GM18520 (cell line): ENCODE measurements around the gene FBH1.
A peak's percentile ranks its signal among the peaks of the same experiment; 100 is the strongest.
"Not testable (repeated sequence)": the region's sequence is repeated elsewhere in the genome, so short reads cannot be mapped to it uniquely, and the experiment has no call there.

ENCODE experiments used
- ATAC-seq: cut with Tn5 transposase; IDR thresholded peaks from one replicate; pipeline ENCODE4 v1.9.1; 2021; ENCODE audit not compliant: unreplicated experiment

FBH1 gene

DNA sequence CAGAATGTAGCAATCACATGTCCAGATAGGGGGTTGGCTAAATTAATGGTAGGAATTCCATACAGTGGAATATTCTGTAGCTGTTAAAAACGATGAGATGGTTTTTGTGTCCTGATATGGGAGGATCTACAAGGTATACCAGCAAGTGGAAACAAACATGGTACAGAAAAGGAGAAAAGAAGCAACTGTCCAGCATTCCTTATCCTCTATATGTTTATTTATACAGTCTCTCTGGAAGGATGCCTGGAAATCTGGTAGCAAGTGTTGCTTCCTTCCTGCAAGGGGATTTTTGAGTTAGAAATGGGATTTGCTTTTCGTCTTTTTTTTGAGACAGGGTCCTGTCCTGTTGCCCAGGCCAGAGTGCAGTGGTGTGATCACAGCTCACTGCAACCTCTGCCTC is 68.0 kb downstream of the FBH1 start:
- no peak for ATAC-seq

DNA sequence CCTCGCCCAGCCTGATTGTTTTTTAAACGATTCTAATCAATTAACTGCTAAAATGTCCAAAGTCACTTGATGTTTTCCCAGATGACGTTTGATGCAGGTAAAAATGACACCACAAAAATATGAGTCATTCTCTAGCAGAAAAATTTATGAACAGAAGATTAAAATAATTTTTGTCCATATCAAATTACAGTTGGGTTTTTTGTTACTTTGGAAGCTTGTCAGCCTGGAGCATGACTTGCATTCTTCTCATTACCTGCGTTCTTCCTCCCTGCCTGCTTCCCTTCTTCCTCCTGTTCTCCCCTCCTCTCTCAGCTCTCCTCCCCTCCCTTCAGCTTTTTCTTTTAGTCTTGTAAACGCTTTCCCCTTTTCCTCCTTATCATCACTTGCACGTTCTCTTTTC is 68.6 kb downstream of the FBH1 start:
- ATAC-seq = no peak

DNA sequence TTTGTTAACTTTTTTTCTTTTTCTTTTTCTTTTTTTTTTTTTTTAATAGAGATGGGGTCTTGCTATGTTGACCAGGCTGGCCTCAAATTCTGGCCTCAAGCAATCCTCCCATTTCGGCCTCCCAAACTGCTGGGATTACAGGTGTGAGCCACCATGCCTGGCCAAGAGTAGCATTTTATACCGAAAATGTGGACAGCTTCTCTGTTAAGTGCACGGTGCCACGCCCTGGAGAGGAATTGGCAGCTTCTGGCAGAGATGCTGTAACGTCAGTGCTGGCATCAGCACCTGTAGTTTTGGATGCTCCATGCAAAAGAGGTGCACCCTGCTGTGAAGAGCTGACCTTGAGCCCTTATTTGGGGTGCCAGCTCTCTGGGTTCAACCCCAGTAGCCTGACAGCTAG is 69.1 kb downstream of the FBH1 start:
- ATAC-seq = no peak

DNA sequence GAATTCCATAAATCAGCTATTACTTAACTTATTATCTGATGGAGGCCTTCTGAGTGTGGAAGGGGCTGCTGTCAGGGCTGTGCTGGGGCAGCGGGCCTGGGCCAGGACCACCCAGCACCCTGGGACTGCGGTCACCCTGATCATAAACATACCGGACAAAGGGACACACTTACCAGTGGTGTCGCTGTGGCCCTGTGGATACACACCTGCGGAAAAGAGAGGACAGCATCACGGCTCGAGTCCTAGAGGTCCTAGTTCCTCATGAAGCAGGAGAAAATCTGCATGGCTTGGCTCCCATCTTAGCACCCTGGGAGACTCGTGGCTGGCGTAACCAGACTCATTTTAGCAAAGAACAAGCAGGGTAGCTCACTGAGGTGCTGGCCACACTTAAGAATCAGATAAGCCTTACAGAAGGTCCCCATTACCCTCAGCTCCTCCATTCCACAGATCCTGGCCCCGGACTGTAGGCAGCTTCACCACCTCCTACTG is 69.6 kb downstream of the FBH1 start:
- no peak for ATAC-seq

GRCh38 chr10:5960070-5960972 is 70.3 kb downstream of the FBH1 start:
- ATAC-seq = no peak

DNA sequence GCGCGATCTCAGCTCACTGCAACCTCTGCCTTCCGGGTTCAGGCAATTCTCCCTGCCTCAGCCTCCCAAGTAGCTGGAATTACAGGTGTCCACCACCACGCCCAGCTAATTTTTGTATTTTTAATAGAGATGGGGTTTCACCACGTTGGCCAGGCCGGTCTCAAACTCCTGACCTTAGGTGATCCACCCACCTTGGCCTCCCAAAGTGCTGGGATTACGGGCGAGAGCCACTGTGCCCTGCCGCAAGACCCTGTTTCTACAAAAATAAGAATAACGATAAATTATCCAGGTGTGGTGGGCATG is 70.9 kb downstream of the FBH1 start:
- ATAC-seq = not testable (repeated sequence)

- ATAC-seq = no peak
These were observed 71.5 kb downstream of the FBH1 start for GRCh38 chr10:5961405-5962100.

GRCh38 chr10:5962358-5962940 is 72.4 kb downstream of the FBH1 start:
- ATAC-seq = not testable (repeated sequence)

- no peak for ATAC-seq
These were observed 73.0 kb downstream of the FBH1 start for GRCh38 chr10:5963071-5963470.

DNA sequence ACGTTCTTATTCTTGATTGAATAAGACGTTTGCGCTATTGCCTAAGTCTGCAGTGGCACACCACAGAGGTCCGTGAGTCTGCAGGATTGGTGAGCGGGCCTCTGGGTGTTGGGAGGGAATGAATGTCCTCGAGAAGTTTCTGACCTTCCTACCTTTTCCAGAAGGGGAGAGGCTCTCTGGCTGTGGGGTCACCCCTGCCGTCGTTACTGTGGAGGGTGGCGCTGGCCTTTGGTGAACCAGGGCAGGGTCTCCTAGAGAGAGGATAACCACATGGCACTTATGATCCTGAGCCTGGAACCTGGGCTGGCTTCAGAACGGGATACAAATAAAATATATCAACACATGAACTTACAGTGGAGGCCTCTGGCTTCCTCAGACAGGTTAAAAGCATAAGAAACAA is 73.5 kb downstream of the FBH1 start:
- no peak for ATAC-seq

GRCh38 chr10:5964736-5965135 is 74.7 kb downstream of the FBH1 start:
- no peak for ATAC-seq

DNA sequence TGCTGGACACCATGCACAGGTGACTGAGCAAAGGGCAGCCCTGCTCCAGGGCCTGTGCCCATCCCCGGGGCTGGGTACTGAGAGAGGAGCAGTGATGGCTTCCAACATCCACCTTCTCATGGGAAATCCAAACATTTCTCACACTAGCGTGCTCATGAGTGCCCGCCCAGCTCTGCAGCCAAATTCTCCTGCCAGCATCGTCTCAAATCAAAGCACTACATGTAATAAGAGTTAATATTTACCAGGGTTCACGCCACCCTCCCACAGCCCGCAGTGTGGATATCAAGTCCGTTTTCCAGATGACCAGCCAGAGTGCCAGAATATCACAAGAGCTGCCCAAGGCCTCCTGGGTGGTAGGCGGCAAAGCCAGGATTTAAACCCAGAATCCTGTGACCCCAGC is 75.2 kb downstream of the FBH1 start:
- ATAC-seq = no peak

GRCh38 chr10:5968037-5968680 is 78.1 kb downstream of the FBH1 start:
- ATAC-seq = no peak

GRCh38 chr10:5968681-5969453 is 78.8 kb downstream of the FBH1 start:
- no peak for ATAC-seq

GRCh38 chr10:5970066-5970465 is 80.0 kb downstream of the FBH1 start:
- no peak for ATAC-seq

DNA sequence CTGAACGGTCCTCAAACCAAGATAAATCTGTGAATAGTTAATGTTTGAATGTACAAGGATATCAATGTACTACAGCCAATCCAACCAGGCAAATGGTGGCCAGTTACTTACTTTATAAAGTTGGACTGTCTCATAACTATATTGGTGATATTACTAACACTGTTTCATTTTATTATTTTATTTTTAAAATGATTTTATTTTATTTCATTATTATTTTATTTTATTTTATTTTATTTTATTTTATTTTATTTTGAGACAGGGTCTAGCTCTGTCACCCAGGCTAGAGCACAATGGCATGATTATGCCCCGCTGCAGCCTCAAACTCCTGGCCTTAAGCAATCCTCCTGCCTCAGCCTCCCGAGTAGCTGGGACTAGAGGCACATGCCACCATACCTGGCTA is 80.5 kb downstream of the FBH1 start:
- no peak for ATAC-seq

- no peak for ATAC-seq
These were observed 81.3 kb downstream of the FBH1 start for GRCh38 chr10:5971315-5971832.

GRCh38 chr10:5971886-5972285 is 81.8 kb downstream of the FBH1 start:
- ATAC-seq = no peak

- no peak for ATAC-seq
These were observed 83.0 kb downstream of the FBH1 start for GRCh38 chr10:5973069-5973468.

DNA sequence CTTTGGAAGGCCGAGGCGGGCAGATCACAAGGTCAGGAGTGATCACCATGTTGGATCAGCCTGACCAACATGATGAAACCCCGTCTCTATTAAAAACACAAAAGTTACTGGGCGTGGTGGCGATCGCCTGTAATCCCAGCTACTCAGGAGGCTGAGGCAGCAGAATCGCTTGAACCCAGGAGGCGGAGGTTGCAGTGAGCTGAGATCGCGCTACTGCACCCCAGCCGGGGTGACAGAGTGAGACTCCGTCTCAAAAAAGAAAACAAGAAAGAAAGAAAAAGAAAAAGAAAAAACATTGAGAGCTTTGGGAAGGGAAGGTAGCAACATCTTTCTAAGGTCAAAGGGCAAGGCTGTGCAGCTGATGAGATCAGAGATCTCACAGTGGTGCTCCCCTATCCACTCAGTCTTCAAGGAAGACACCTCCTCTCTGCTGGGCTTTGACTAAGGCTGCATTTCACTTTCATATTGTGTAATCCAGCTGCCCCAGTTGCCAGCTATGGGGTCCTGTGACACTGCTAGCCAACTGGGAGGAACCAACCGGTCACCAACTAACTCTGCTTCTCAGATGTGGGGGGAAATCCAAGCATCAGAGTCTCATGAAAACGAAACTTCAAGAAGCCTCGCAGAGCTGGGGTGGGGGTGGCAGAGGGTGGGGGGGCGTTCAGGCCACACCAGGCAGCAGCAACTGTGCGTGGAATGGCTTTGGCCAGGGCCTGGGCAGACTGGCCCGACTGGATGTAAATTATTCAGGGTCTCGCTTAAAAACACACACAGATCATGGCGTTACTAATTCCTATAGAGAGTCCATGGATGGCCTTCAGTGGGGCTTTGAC is 85.8 kb downstream of the FBH1 start:
- peak; percentile 59 for ATAC-seq
